Parathyroid adenoma (tissue), 2 donors: ENCODE measurements around the gene TMF1.

Source experiments
- H2AFZ ChIP-seq: fragments of 300-600 bp; sonication (generic); one replicate; pipeline ENCODE4 v1.7.0; 2017; ENCODE audit warnings: antibody characterized with exemption, mild to moderate bottlenecking
- H3K27ac ChIP-seq: fragments of 300-600 bp; sonication (generic); one replicate; pipeline ENCODE4 v1.7.0; 2017
- H3K27me3 ChIP-seq: fragments of 300-600 bp; sonication (generic); one replicate; pipeline ENCODE4 v1.7.0; 2017; ENCODE audit warnings: low read length; ENCODE audit not compliant: control insufficient read depth, insufficient read depth
- H3K36me3 ChIP-seq: fragments of 300-600 bp; sonication (generic); one replicate; pipeline ENCODE4 v1.7.0; 2017; ENCODE audit warnings: low read length; ENCODE audit not compliant: control insufficient read depth, insufficient read depth
- H3K4me1 ChIP-seq: fragments of 300-600 bp; sonication (generic); one replicate; pipeline ENCODE4 v1.7.0; 2017; ENCODE audit warnings: control low read depth
- H3K4me2 ChIP-seq: fragments of 300-600 bp; sonication (generic); one replicate; pipeline ENCODE4 v1.7.0; 2017; ENCODE audit warnings: low read length
- H3K4me3 ChIP-seq: fragments of 300-600 bp; sonication (generic); one replicate; pipeline ENCODE4 v1.7.0; 2017; ENCODE audit warnings: low read depth, low read length
- H3K79me2 ChIP-seq: fragments of 300-600 bp; sonication (generic); one replicate; pipeline ENCODE4 v1.7.0; 2017; ENCODE audit warnings: control low read depth
- H3K9ac ChIP-seq: fragments of 300-600 bp; sonication (generic); one replicate; pipeline ENCODE4 v1.7.0; 2017; ENCODE audit warnings: mild to moderate bottlenecking
- H3K9me3 ChIP-seq: fragments of 300-600 bp; sonication (generic); one replicate; pipeline ENCODE4 v1.7.0; 2017; ENCODE audit warnings: low read length; ENCODE audit not compliant: control insufficient read depth
- TF ChIP-seq, protein P1 (sequence below): fragments of 300-600 bp; sonication (generic); IDR thresholded peaks from one replicate; pipeline ENCODE4 v1.7.0; 2017; ENCODE audit warnings: antibody characterized with exemption, mild to moderate bottlenecking
- donor health status: primary hyperparathyroidism.

The TMF1 gene

DNA sequence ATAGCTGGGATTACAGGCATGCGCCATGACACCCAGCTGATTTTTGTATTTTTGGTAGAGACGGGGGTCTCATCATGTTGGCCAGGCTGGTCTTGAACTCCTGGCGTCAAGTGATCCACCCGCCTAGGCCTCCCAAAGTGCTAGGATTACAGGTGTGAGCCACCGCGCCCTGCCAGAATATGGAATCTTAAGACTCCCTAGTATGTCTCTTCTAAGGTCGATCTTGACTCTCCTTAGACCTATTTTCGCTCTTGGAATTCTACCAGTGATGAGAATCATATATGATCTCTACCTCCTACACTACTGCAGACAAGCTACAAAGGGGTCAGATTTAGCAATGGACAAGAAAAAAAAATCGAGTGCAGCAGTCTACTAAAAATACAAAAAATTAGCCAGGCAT, 19.4 kb downstream of the TMF1 start:
- TF ChIP-seq, protein P1, sequence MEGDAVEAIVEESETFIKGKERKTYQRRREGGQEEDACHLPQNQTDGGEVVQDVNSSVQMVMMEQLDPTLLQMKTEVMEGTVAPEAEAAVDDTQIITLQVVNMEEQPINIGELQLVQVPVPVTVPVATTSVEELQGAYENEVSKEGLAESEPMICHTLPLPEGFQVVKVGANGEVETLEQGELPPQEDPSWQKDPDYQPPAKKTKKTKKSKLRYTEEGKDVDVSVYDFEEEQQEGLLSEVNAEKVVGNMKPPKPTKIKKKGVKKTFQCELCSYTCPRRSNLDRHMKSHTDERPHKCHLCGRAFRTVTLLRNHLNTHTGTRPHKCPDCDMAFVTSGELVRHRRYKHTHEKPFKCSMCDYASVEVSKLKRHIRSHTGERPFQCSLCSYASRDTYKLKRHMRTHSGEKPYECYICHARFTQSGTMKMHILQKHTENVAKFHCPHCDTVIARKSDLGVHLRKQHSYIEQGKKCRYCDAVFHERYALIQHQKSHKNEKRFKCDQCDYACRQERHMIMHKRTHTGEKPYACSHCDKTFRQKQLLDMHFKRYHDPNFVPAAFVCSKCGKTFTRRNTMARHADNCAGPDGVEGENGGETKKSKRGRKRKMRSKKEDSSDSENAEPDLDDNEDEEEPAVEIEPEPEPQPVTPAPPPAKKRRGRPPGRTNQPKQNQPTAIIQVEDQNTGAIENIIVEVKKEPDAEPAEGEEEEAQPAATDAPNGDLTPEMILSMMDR, result no peak

GRCh38 chr3:69032142-69032541, 20.0 kb downstream of the TMF1 start:
- Histone ChIP-seq H3K4me3 (no peak overlapping the region), H3K27me3 (no peaks in the 10 kb centered on the region), H3K27ac (no peak overlapping the region), H3K9me3 (no peaks in the 10 kb centered on the region), H2AFZ (no peak overlapping the region), H3K9ac (no peak overlapping the region), H3K36me3 (no peaks in the 10 kb centered on the region), H3K4me2 (no peak overlapping the region), H3K4me1 (no peaks in the 10 kb centered on the region), H3K79me2 (no peaks in the 10 kb centered on the region)
- TF ChIP-seq, protein P1, result no peak

More for the DNA sequence above, 19.4 kb downstream of the TMF1 start:
- Histone ChIP-seq H3K4me3 (no peak overlapping the region), H3K4me2 (no peak overlapping the region), H3K9me3 (no peaks in the 10 kb centered on the region), H3K27me3 (no peaks in the 10 kb centered on the region), H3K27ac (no peak overlapping the region), H2AFZ (no peak overlapping the region), H3K4me1 (no peaks in the 10 kb centered on the region), H3K36me3 (no peaks in the 10 kb centered on the region), H3K79me2 (no peaks in the 10 kb centered on the region), H3K9ac (no peak overlapping the region)

DNA sequence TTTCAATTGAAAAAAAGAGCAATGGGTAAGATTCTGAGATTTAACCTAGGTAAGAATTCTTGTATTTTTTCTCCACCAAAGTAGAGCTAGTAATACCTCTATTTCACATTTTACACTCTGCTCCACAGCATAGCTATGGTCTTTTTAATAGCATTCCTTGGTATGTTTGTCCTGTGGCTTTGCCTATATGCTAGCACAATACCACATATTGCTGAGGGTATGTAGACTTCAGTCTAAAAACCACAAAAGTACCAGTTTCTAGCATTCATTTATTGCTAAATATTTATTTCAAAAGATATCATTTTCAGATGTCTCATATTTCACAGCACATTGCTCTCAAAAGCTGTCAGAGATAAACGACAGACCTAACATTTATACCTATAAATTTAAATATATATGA, 20.5 kb downstream of the TMF1 start:
- H3K36me3 ChIP-seq, result no peaks in the 10 kb centered on the region

GRCh38 chr3:69020857-69021256, 31.3 kb downstream of the TMF1 start:
- Histone ChIP-seq H3K36me3 (no peaks in the 10 kb centered on the region), H3K27ac (no peak overlapping the region), H3K9me3 (no peaks in the 10 kb centered on the region), H3K4me3 (no peak overlapping the region), H2AFZ (no peak overlapping the region), H3K4me1 (no peaks in the 10 kb centered on the region), H3K4me2 (no peak overlapping the region), H3K79me2 (no peaks in the 10 kb centered on the region), H3K27me3 (no peaks in the 10 kb centered on the region), H3K9ac (no peak overlapping the region)
- TF ChIP-seq, protein P1, result no peak

More for the DNA sequence above, 20.5 kb downstream of the TMF1 start:
- Histone ChIP-seq H2AFZ (no peak overlapping the region), H3K4me1 (no peaks in the 10 kb centered on the region), H3K9me3 (no peaks in the 10 kb centered on the region), H3K27ac (no peak overlapping the region), H3K4me2 (no peak overlapping the region), H3K9ac (no peak overlapping the region), H3K27me3 (no peaks in the 10 kb centered on the region), H3K4me3 (no peak overlapping the region), H3K79me2 (no peaks in the 10 kb centered on the region)
- TF ChIP-seq, protein P1, result no peak

GRCh38 chr3:69020424-69020823, 31.7 kb downstream of the TMF1 start:
- no peaks in the 10 kb centered on the region for H3K27me3 ChIP-seq
- H3K36me3 ChIP-seq, result no peaks in the 10 kb centered on the region

More at GRCh38 chr3:69020424-69020823, 31.7 kb downstream of the TMF1 start:
- H2AFZ ChIP-seq, result no peak overlapping the region
- no peaks in the 10 kb centered on the region for H3K79me2 ChIP-seq
- TF ChIP-seq, protein P1, result peak; percentile 18
- no peak overlapping the region for H3K27ac ChIP-seq
- no peak overlapping the region for H3K9ac ChIP-seq
- no peak overlapping the region for H3K4me2 ChIP-seq
- no peak overlapping the region for H3K4me3 ChIP-seq
- no peaks in the 10 kb centered on the region for H3K9me3 ChIP-seq
- H3K4me1 ChIP-seq, result no peaks in the 10 kb centered on the region
